Measurements from ENCODE around the gene PPP2R5D. TPM values are rescaled to one million over a fixed set of nuclear protein-coding genes. Genes with fewer than 3 reads are reported as not detected.

Gene PPP2R5D
- polyA plus RNA-seq, 6 donors from 2014 or later, result 13.6 to 23.8 (median 14.5) TPM

DNA sequence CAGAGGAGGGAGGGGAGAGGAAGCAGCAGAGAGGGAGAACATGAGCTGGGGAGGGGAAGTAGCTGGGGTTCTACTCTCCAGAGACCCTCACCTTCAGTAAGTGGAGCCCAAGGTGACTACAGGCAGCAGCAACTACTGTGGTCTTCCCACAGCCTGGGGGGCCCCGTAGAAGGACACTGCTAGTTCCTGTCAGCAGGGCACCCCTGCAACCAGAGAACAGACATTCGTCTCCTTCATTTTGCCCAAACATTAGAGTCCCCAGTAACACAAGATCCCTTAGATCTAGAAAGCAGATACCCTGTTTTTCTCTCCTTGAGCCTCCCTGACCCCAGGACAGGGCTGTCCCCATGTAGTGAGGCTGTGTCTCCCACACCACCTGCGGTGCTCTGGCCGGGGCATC, 15.6 kb upstream of the PPP2R5D start:
- no peaks in the 10 kb centered on the region for H3K9me3 Mint-ChIP-seq
- ATAC-seq (ENCODE audit: low read depth in 2 of 2) (no peak), DNase-seq (no peak)
- peaks cover 0 to 7% (median 5%) of the 10 kb centered on the region in 3 donors for H3K4me1 Mint-ChIP-seq
- no peak overlapping the region for H3K27ac Mint-ChIP-seq
- peaks cover 0 to 15% of the 10 kb centered on the region in 2 donors for H3K36me3 Mint-ChIP-seq
- H3K4me3 Mint-ChIP-seq, result no peak overlapping the region
- no peaks in the 10 kb centered on the region for H3K27me3 Mint-ChIP-seq

DNA sequence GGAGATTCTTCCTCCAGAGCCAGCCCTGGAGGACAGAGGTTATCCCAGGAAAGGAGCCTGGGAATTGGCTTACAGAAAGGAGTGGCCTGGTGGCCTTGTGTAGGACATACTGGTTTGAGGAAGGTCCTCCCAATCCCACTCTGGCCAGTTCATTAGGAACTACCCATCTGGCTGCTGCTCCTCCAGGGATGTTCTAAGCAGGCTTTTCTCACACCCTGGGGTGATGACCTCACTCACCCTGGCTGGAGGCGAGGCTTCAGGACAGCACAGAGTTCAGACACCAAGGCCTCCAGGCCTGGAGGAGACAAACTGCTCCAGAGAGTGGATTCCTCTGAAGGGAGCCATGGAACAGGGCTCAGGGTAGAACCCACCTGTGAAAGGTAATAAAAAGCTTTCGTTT, 14.9 kb upstream of the PPP2R5D start:
- Mint-ChIP-seq H3K27me3 (no peaks in the 10 kb centered on the region), H3K4me3 (no peak overlapping the region), H3K4me1 (peaks cover 0 to 8% (median 7%) of the 10 kb centered on the region in 3 donors), H3K36me3 (peaks cover 0 to 15% of the 10 kb centered on the region in 2 donors), H3K9me3 (no peaks in the 10 kb centered on the region), H3K27ac (no peak overlapping the region)
- ATAC-seq (ENCODE audit: low read depth in 2 of 2), result no peak
- DNase-seq, result no peak

DNA sequence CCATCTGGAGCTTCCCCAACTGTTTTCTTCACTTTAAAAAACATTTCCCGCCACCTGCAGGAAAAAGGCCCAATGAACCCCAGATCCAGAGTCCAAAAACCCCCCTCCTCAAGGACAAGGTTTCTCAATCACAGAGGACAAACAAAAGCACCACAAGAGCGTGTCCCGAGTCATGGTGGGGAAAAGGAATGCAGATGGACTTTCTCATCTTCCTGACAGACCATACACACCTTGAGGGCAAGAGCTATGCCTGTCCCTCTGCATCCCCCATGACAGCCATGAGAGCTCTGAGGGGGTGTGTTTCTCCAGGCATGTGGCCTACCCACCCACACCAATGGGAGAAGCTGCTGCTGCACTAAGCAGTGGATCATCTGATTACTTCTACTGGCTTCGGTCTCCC, 14.4 kb upstream of the PPP2R5D start:
- Mint-ChIP-seq H3K36me3 (peaks cover 0 to 15% of the 10 kb centered on the region in 2 donors), H3K27ac (peak overlapping the region in 1 of 6 donors; percentile 24), H3K9me3 (no peaks in the 10 kb centered on the region), H3K4me3 (no peak overlapping the region), H3K4me1 (peaks cover 0 to 13% (median 7%) of the 10 kb centered on the region in 3 donors), H3K27me3 (no peaks in the 10 kb centered on the region)
- ATAC-seq (ENCODE audit: low read depth in 2 of 2) (no peak), DNase-seq (no peak)

DNA sequence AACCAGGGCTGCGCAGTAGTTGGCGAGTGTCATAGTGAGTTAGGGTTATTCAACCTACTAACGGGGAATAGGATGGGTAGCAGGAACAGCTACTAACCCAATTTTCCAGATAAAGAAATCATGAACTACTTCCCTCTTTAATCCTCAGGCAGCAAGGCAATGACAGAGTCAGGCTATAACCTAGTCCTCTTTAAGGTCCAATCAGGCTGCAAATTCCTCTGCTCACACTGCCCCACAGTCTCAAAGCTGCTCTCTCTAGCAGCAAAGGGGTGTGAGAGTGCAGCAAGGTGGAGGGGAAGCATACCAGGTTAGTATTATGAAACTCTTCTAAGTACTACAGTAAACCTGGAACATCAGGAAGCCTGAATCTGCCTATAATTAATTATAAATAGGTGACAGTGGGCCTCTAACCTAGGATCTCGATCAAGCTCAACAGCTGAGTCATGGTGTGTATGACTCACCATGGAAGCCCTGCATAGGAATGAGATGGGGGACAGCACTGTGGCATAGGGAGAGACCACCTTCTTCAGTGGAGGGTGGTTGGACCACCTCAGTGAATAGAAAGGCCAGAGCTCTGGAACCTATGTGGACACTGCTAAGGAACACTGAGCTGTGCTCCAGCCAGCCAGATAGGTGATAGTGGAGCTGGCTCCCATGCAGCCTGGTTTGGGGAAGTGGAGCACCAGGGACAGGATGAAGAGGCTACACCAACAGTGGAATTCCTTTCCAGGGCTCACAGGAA, 13.3 kb upstream of the PPP2R5D start:
- DNase-seq (no peak), ATAC-seq (ENCODE audit: low read depth in 2 of 2) (no peak)
- Mint-ChIP-seq H3K4me1 (peaks cover 0 to 13% (median 7%) of the 10 kb centered on the region in 3 donors), H3K36me3 (peaks cover 0 to 7% of the 10 kb centered on the region in 2 donors), H3K27ac (no peak overlapping the region), H3K9me3 (no peaks in the 10 kb centered on the region), H3K27me3 (no peaks in the 10 kb centered on the region), H3K4me3 (no peak overlapping the region)

DNA sequence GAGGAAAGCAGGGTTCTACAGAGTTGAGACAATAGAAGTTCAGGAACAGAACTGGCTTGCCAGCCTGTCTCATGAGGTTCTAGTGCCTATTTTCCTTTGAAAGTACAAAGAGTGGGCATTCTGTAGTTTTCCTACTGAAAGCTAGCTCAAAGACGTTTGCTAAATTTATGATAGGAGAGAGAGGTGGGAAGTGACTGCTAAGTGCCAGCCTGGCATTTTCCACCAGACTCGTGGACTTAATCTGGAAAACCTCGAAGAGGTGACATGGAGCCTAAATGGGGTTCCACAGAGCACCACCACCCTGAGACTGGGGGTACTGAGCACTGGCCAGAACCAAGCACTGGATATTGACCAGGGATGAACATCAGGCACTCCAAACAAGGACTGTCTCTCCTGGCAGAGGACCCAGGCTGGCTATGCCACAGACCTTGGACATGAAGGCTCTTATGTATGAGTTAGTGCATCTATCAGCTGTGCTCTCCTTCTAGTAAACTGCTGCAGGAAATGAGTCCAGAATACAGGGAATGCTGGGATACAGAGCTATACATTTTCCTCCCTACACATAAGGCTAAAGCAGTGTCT, 12.5 kb upstream of the PPP2R5D start:
- no peak overlapping the region for H3K27ac Mint-ChIP-seq
- DNase-seq (no peak), ATAC-seq (ENCODE audit: low read depth in 2 of 2) (no peak)
- H3K4me3 Mint-ChIP-seq, result no peak overlapping the region
- H3K27me3 Mint-ChIP-seq, result no peaks in the 10 kb centered on the region
- peaks cover 3 to 17% (median 8%) of the 10 kb centered on the region in 3 donors for H3K4me1 Mint-ChIP-seq
- no peaks in the 10 kb centered on the region for H3K9me3 Mint-ChIP-seq
- H3K36me3 Mint-ChIP-seq, result peaks cover 0 to 7% of the 10 kb centered on the region in 2 donors

DNA sequence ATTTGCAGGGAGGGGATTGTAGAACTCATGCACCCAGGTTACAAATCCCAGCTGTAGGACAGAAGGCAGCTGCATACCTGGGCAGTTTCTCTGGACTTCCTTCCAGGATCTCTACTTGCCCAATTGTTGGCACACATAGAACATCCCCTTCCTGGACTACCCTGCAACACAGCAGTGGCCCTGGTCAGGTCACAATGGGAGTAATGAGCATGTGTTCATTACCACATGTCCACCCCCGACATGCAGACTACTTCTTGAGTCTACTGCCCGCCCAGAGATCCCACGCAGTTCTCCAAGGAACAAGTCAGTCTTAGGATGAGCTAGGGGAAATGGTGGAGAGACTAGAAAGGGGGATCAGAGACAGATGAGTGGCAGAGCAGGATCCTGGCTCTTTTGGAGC, 10.4 kb upstream of the PPP2R5D start:
- no peaks in the 10 kb centered on the region for H3K27me3 Mint-ChIP-seq
- peaks cover 12 to 32% (median 15%) of the 10 kb centered on the region in 3 donors for H3K4me1 Mint-ChIP-seq
- no peaks in the 10 kb centered on the region for H3K9me3 Mint-ChIP-seq
- H3K4me3 Mint-ChIP-seq, result no peak overlapping the region
- DNase-seq (no peak), ATAC-seq (ENCODE audit: low read depth in 2 of 2) (no peak)
- peak overlapping the region in 3 of 6 donors; percentile 29 to 74 (median 52) for H3K27ac Mint-ChIP-seq
- H3K36me3 Mint-ChIP-seq, result no peaks in the 10 kb centered on the region

DNA sequence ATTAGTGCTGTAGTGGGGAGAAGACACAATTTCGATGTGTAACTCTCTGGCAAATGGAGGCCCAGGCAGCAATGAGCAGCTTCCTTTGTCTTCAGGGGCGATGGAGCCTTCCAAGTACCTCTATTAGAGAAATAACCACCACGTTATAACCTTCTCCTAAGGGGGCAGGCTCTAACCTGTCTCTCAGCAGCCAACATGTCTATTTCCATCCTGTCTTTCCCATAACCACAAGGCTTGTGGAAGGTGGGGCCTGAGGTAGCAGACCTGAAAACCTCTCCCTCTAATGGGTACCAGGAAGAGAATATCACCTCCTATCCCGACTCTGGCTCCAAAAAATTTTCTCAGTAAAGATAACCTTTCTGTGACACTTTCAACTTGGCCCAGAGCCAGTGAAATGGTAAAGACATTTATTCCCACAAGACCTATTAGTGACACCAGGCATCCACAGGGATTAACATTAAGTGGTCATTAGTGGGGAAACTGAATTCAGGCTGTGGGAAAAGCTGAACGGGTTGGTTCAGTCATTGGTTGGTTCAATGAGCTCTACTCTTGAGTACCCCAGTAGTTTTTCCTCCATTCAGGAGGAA, 9.4 kb upstream of the PPP2R5D start:
- Mint-ChIP-seq H3K36me3 (no peaks in the 10 kb centered on the region), H3K27me3 (no peaks in the 10 kb centered on the region), H3K9me3 (no peaks in the 10 kb centered on the region), H3K4me3 (no peak overlapping the region), H3K27ac (peak overlapping the region in 1 of 6 donors; percentile 42), H3K4me1 (peaks cover 23 to 43% (median 23%) of the 10 kb centered on the region in 3 donors)
- DNase-seq (no peak), ATAC-seq (ENCODE audit: low read depth in 2 of 2) (no peak)

DNA sequence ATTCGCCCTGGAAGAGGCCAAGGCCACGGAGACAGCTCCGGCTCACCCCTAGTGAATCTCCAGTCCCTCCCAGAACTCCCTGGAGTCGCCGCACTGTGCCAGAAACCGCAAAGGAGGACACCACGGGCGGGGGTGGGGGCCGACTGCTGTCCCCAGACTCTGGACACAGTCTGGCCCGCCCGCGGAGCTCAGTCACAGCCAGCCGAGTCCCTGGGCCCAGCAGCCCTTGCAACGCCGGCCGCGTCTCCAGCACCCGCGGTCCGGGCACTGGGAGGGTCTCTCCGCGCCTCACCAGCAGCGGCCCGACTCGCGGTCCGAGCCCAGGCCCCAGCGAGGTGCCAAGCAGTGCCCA, 5.9 kb upstream of the PPP2R5D start:
- Mint-ChIP-seq H3K9me3 (no peaks in the 10 kb centered on the region), H3K4me1 (peaks cover 23 to 46% (median 26%) of the 10 kb centered on the region in 3 donors), H3K36me3 (no peaks in the 10 kb centered on the region), H3K4me3 (peak overlapping the region; percentile 84 to 94 (median 88)), H3K27me3 (no peaks in the 10 kb centered on the region), H3K27ac (peak overlapping the region; percentile 71 to 94 (median 87))
- ATAC-seq (ENCODE audit: low read depth in 2 of 2), result no peak
- peak; percentile 2 for DNase-seq

DNA sequence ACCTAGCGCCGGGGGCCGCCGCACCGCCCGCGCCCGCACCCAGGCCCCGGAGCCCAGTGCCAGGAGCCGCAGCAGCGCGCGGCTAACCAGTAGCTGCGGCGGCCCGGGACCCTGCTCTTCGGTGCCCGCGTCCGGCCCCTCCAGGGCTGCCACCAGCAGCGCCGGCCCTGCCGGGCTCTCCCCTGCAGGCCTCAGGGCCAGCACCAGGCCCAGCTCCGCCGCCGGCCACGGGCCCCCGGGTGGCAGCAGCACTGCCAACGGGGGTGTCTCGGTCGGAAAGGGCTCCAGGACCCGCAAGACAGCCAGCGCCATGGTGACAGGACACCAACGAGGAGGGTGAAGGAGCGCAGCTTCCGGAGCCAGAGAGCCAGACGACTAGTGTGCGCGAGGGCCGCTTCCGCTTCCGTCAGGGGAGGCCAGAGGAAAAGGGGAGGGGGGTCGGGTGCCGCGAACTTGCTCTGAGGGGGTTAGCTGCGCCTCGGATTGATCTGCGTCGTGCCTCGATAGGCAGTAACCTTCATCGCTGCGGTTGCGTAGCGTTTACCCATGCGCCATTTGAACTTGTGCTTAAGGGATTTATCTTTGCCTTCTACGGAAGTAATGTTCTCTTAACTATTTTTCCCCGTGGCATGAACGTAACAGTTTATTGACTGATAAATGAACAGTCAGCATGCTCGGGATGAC, 5.4 kb upstream of the PPP2R5D start, which contains the start of gene PEX6:
PEX6 (minus strand) TSS at position 343 of the 684 bp plus-strand sequence; CDS start at position 312, 31 bp downstream.
- Mint-ChIP-seq H3K4me1 (peaks cover 28 to 46% (median 30%) of the 10 kb centered on the region in 3 donors), H3K27me3 (no peaks in the 10 kb centered on the region), H3K36me3 (no peaks in the 10 kb centered on the region), H3K9me3 (no peaks in the 10 kb centered on the region), H3K4me3 (peak within 1 kb of the TSS; percentile 84 to 99 (median 98)), H3K27ac (peak within 1 kb of the TSS; percentile 78 to 99 (median 97))
- ATAC-seq (ENCODE audit: low read depth in 2 of 2), result peak; percentile 97
- peak; percentile 89 for DNase-seq

DNA sequence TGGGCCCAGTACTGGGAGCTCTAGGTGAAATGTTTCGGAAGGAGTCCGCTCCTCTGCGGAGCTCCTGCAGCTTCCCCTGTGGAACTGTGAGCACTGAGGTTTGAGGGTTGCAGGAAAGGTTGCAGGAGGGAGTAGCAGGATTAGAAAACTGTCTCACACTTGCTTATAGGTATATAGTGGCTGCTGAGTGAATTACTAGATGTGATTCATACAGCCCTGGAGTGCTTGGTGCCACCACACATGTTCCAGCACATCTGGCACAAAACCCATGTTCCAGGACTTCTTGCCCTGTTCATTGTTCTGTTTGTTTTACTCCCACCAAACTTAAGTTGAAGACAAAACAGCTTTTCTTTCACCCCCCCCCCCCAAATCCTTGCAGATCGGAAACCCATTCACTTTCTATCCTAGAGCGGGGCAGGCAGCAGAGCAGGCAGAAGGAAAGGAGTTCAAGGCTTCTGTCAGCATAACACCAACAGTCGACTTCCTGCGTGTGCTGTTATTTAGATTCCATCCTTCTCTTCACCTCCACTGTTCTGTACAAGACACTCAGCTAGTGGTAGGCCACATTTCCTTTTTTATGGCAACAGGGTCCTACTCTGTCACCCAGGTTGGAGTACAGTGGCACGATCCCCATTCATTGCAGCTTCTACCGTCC, 4.7 kb upstream of the PPP2R5D start:
- peaks cover 30 to 45% (median 34%) of the 10 kb centered on the region in 3 donors for H3K4me1 Mint-ChIP-seq
- no peaks in the 10 kb centered on the region for H3K27me3 Mint-ChIP-seq
- peak overlapping the region; percentile 78 to 99 (median 97) for H3K27ac Mint-ChIP-seq
- DNase-seq (no peak), ATAC-seq (ENCODE audit: low read depth in 2 of 2) (no peak)
- H3K4me3 Mint-ChIP-seq, result peak overlapping the region; percentile 84 to 99 (median 98)
- H3K36me3 Mint-ChIP-seq, result no peaks in the 10 kb centered on the region
- H3K9me3 Mint-ChIP-seq, result no peaks in the 10 kb centered on the region

DNA sequence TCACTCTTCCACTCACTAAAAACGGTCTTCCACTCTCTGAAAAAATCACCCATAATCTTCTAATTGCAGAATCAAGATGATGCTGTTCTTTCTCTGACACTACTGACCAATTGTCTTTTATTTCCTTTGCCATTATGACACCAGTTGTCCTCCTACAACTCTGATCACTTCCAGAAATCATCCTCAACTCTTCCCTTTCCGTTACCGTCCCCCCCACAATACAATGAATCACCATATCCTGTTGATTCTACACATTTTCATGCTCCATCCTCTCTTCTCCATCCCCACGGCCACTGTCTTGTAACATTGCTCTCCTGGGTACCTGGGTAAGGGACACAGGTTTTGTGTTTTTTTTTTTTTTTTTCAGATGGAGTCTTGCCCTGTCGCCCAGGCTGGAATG, 2.5 kb upstream of the PPP2R5D start:
- Mint-ChIP-seq H3K4me1 (peaks cover 48 to 60% (median 52%) of the 10 kb centered on the region in 3 donors), H3K27ac (peak overlapping the region in 4 of 6 donors; percentile 3 to 95 (median 52)), H3K4me3 (peak overlapping the region in 5 of 8 donors; percentile 22 to 91 (median 69)), H3K36me3 (no peaks in the 10 kb centered on the region), H3K9me3 (no peaks in the 10 kb centered on the region), H3K27me3 (no peaks in the 10 kb centered on the region)
- no peak for ATAC-seq (ENCODE audit: low read depth in 2 of 2)
- no peak for DNase-seq

DNA sequence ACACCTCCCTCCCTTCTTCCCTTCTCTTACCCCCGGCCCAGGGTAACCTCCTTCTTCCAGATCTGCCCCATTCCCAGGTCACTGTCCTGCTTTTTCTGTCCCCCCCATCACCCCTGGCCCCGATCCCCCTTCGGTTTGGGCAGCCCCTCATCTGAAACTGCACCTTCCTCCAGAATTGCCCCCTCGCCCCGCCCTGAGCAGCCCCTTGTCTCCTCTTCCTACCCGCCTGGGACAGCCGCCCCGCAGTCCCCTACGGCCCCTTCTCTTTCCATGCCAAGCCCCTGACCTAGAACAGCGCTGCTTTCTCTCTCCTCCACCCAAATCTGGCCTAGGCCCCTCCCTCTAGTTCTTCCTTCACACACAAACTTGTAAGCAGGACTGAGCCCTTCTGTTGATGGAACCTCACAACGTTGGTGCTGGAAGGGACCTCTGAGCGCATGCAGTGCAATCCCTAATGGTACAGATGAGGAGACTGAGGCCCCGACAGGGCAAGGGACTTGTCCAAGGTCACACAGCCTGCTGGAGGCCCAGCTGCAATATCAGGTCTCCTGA, 630 bp downstream of the PPP2R5D start:
- Mint-ChIP-seq H3K27ac (peak overlapping the region in 5 of 6 donors; percentile 72 to 93 (median 90)), H3K4me3 (peak overlapping the region; percentile 89 to 97 (median 94)), H3K36me3 (no peaks in the 10 kb centered on the region), H3K9me3 (no peaks in the 10 kb centered on the region), H3K27me3 (no peaks in the 10 kb centered on the region), H3K4me1 (peaks cover 46 to 51% (median 50%) of the 10 kb centered on the region in 3 donors)
- ATAC-seq (ENCODE audit: low read depth in 2 of 2) (no peak), DNase-seq (peak; percentile 11)
